ES-I3 (cell line): ENCODE data around the gene NRXN3.

Experiments
- H3K36me3 ChIP-seq: 2 replicates; pipeline ENCODE4 v1.6.1; 2013; ENCODE audit warnings: mild to moderate bottlenecking, low read length, control low read depth, moderate library complexity; ENCODE audit not compliant: insufficient read depth
- H3K4me1 ChIP-seq: 2 replicates; pipeline ENCODE4 v1.6.1; 2013; ENCODE audit warnings: mild to moderate bottlenecking, control low read depth, low read length; ENCODE audit not compliant: insufficient read depth
- H3K9ac ChIP-seq: 2 replicates; pipeline ENCODE4 v1.6.1; 2013; ENCODE audit warnings: low read depth, mild to moderate bottlenecking, low read length, moderate library complexity
- H3K9me3 ChIP-seq: 2 replicates; pipeline ENCODE4 v1.6.1; 2013; ENCODE audit warnings: mild to moderate bottlenecking, low read length, moderate library complexity; ENCODE audit not compliant: control insufficient read depth, insufficient read depth

The NRXN3 gene

DNA sequence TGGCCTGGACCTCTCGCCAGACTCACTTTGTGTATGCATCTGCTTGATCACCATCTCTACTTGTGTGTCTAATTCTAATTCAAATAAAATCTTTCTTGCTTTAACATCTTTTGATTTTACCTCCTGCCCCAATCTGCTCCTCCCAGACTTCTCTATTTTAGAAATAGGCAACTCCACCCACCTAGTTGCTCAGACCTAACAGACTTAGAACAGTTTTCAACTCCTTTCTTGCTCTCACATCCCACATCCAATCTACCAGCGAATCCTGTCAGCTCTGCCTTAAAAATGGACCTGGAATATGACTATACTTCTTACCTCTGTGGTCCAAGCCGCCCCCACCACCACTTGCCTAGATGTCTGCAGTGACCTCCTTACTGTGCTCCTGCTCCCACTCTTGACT is 18.7 kb downstream of the NRXN3 start:
- no peak overlapping the region for H3K9ac ChIP-seq
- no peaks in the 10 kb centered on the region for H3K36me3 ChIP-seq
- no peaks in the 10 kb centered on the region for H3K4me1 ChIP-seq
- H3K9me3 ChIP-seq = no peaks in the 10 kb centered on the region

DNA sequence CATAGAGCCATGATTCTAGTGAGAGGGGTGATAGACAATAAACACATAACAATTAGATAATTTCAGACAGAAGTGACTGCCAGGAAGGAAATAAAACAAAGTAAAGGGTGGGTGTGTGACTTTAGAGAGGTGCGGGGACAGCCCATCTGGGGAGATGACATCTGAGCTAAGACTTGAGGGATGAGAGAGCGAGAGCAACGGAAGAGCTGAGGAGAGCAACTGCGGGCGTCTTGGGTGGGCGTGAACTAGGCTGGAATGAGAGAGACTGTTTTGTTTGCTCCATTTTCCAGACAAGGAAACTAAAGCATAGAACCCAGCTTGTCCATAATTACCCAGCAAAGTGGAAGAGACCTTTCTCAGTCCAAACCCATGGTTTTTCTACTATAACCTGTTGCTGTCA is 25.3 kb downstream of the NRXN3 start:
- Histone ChIP-seq H3K36me3 (no peaks in the 10 kb centered on the region), H3K4me1 (no peaks in the 10 kb centered on the region), H3K9ac (no peak overlapping the region), H3K9me3 (no peaks in the 10 kb centered on the region)

DNA sequence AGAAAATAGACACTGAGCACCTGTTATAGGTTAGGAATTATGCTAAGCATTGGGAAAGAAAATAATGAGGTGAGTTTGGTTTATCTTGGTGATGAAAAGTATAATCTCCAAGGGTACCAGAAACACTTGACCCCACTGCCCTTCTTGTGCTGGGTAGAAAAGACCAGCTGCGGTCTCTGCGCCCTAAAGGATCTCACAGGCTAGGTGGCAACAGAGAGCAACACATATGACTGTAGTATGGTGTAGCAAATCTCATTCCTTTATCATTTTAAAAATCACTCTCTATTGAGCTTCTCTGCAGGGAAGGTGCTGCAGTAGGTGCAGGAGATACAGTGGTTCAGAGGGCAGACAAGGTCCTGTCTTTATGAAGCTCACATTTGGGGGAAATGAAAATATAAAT is 26.1 kb downstream of the NRXN3 start:
- H3K36me3 ChIP-seq = no peaks in the 10 kb centered on the region
- no peak overlapping the region for H3K9ac ChIP-seq
- no peaks in the 10 kb centered on the region for H3K4me1 ChIP-seq
- H3K9me3 ChIP-seq = no peaks in the 10 kb centered on the region

DNA sequence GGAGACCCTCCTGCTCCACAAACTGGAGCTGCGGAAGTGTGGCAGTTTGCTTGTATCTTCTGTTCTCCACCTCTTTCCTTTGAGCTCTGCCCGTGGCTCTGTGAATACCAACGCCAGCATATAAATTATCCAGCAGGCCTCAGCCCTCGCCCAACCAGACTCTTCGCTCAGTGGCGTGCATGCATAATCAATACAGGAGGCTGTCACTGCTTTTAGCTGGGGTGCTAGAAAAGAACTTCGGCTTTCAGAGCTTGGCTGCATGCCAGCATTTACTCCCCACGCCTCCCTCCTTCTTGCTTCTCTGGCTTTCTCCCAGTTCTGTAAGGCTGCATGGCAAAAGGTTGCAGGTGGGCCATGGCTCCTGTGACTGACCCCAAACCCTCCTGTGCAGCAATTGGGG is 26.9 kb downstream of the NRXN3 start:
- no peaks in the 10 kb centered on the region for H3K36me3 ChIP-seq
- H3K4me1 ChIP-seq = no peaks in the 10 kb centered on the region
- H3K9ac ChIP-seq = no peak overlapping the region
- H3K9me3 ChIP-seq = no peaks in the 10 kb centered on the region

DNA sequence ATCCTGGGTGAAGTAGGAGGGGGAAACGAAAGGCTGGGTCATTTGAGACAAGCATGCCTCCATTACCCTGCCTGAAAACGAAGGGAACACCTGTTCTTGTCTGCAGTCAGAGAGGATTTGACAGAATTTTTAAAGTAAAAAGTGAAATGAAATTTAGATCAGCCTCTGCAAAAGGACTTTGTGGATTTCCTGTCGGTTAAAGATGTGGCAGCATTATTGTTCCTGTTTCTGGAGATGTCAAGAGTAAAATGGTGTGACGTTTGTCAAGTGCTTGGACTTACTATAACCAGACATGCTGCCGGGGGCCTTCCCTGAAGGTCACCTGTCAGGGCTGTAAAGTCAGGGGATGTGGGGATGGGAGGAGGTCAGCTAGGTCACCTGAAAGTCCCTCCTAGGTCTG is 32.0 kb downstream of the NRXN3 start:
- no peak overlapping the region for H3K9ac ChIP-seq
- no peaks in the 10 kb centered on the region for H3K9me3 ChIP-seq
- no peaks in the 10 kb centered on the region for H3K36me3 ChIP-seq
- H3K4me1 ChIP-seq = peaks cover 6% of the 10 kb centered on the region

DNA sequence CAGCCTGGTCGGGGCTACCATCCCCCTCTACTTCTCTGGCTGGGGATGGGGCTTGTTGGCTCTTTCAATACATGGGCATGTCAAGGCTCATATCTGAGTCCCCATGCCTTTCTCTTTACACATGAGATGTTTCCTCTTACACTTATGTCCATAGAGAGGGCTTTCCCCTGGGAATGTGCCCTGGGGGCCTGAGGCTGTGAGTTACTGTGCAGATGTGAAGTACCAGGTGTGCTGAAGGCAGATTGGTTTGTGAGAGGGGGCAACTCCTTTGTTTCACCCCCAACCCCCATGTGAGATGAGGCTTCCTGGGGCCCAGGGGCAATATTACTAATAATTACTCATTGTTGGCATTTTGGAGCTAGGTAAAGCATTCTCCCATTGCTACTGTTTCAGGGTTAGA is 32.8 kb downstream of the NRXN3 start:
- Histone ChIP-seq H3K9ac (no peak overlapping the region), H3K9me3 (no peaks in the 10 kb centered on the region), H3K4me1 (peaks cover 6% of the 10 kb centered on the region)

DNA sequence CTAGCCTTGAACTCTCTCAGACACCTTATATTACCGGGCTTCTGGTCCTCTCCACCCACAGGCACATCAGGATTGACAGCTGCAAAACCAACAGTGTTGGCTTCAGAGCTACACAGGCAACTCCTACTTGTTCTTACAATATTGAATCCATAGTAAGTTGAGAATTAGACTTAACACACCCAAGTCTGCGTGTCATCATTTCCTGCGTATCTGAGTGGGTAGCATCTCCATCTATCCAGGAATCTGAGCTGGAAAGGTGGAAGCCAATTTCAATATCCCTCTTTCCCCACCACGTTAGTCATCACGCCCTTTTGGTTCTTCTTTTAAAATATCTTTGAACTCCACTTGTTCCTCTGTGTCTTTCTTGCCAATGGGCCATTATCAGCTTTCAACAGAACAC is 37.2 kb downstream of the NRXN3 start:
- Histone ChIP-seq H3K9ac (no peak overlapping the region), H3K9me3 (no peaks in the 10 kb centered on the region), H3K4me1 (peaks cover 6% of the 10 kb centered on the region)

More for the DNA sequence above, 32.8 kb downstream of the NRXN3 start:
- no peaks in the 10 kb centered on the region for H3K36me3 ChIP-seq

DNA sequence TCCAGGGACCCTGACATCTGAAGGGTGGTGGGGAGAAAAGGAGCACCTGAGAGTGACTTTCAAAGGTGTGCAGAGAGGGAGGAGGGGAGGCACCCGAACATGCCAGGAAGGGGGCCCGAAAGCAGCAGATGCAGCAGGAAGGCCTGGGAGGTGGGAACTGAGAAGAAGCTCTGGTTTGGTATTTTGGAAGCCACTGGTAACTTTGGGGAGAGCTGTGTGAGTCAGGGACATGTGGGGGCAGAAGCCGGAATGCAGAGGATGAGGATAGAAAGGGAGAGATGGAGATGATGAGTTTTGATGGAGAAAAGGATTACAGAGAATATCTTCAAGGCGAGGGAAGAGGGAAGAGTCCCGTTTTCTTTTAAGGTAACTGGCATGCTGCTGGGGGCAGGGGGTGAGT is 50.1 kb downstream of the NRXN3 start:
- no peak overlapping the region for H3K9ac ChIP-seq
- no peaks in the 10 kb centered on the region for H3K4me1 ChIP-seq
- H3K36me3 ChIP-seq = no peaks in the 10 kb centered on the region
- no peaks in the 10 kb centered on the region for H3K9me3 ChIP-seq

More for the DNA sequence above, 37.2 kb downstream of the NRXN3 start:
- H3K36me3 ChIP-seq = no peaks in the 10 kb centered on the region

DNA sequence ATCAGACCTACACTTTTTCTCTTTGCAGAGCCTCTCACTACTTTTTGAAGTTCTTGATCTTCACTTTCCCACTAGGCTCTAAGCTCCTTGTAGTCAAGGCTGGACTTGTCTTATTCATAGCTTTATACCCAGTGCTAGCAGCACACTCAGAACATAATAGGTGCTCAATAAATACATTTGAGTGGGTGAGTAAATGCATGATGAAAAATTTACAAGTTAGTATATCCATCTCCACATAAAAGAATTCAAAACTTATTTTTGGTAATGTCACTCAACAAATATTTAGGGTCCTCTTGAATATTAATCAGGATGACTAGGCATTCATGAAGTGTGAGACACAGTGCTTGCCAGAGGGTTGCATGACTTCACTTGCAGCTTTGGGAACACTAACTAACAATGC is 52.6 kb downstream of the NRXN3 start:
- H3K36me3 ChIP-seq = no peaks in the 10 kb centered on the region
- no peaks in the 10 kb centered on the region for H3K9me3 ChIP-seq
- H3K4me1 ChIP-seq = no peaks in the 10 kb centered on the region
- no peak overlapping the region for H3K9ac ChIP-seq

DNA sequence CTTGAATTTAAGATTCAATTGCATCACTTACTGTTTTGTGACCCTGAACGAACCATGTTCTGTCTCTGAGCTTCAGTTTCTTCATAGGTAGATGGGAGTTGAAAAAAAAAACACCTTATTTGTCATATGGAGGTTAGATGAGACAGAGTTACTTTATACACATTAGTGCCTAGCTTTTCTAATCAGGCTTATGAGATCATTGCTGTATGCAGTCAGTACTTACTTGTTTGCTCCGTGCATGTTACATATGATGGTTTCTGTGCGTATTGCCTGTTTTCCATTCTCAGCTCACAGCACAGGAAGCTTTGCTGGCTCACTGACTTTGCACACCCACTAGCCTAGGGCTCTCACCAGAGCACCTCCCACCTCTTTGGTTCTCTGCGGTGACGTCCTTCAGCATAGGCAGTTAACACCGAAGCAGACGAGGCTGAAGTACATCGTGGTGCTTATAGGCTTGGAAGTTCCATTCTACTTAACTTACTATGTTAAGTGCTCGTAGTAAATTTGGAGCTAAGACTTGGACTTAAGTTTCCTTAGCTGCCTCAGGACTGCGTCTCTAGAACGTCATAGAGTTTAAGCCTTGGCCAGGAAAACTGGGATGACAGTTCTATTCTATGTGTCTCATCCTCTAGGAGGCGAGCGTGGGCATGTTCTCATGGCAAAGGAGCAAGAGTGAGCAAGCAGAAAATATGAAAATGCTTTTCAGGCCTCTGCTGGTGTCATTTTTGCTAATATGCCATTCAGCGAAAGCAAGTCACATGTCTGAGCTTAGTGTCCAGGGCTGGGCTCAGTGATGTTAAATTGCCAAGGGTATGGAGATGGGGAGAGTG is 57.3 kb downstream of the NRXN3 start:
- H3K36me3 ChIP-seq = no peaks in the 10 kb centered on the region

DNA sequence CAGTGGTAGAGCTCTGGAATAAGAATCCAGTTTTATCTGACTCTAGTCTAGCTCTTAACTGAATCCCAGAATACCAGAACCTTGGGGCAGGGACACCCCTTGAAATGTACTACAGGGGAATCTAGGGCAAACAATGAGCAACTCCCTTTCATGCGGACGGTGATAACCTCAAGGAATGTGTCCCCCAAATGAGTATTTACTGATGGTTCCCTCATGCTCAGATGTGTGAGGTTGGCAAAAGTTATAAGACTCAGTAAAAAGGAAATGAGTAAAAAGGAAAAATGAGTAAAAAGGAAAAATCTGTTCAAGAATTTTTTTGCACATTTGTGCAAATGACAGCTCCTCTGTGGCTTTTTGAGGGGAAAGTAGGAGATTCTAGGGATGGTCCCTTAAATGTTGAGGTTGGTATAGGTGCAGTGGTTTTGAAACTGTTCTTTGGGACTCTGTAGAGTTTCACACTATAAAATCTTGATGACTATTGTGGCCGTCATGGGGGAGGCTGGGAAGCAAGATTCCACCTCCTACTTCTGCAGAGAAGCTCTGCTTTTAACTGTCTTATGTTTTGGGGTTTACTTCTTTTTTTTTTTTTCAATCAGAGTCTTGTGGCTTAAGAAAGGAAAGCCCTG is 58.6 kb downstream of the NRXN3 start:
- Histone ChIP-seq H3K9ac (no peak overlapping the region), H3K36me3 (no peaks in the 10 kb centered on the region), H3K9me3 (no peaks in the 10 kb centered on the region), H3K4me1 (0 out of 2 replicates have a peak, but pooled peaks cover 4% of the 10 kb centered on the region)

More for the DNA sequence above, 57.3 kb downstream of the NRXN3 start:
- no peak overlapping the region for H3K9ac ChIP-seq
- no peaks in the 10 kb centered on the region for H3K9me3 ChIP-seq
- 0 out of 2 replicates have a peak, but pooled peaks cover 4% of the 10 kb centered on the region for H3K4me1 ChIP-seq

DNA sequence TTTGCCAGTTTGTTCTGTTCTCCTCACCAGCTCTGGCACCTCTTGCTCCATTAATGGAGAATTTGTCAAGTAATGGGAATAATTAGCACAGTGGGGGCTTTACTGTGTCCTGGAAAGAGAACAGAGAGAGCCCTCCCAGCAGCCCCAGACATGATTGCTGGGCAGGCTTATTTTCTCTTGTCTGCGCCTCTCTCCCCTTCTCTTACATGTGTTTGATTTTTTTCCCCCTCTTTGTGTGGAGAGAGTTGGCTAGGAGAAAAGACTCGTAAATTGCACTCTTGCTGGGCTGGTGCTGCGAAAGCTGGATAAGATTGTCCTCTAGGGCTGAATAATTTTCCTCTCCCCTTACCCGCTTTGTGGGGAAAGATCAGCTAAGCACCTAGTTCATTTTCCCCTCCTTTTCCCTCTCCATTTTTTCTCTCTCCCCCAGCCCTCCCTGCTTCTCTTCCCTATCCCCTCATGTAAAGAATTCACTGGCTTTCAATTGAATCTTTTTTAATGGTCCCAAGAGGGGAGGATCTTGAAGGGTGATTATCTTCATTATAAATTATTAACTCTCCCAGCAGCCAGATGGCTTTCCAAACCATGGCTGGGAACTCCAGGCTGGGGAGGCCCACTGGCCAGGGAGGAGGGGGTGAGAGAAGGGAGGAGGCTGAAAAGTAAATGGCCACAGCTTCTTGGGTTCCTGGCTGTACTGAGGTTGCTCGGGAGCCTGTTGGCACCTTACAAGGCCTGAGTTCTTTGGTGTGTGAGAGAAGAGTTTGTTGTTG is 62.2 kb downstream of the NRXN3 start:
- H3K4me1 ChIP-seq = 0 out of 2 replicates have a peak, but pooled peaks cover 4% of the 10 kb centered on the region
- no peak overlapping the region for H3K9ac ChIP-seq
- H3K36me3 ChIP-seq = no peaks in the 10 kb centered on the region
- H3K9me3 ChIP-seq = no peaks in the 10 kb centered on the region

DNA sequence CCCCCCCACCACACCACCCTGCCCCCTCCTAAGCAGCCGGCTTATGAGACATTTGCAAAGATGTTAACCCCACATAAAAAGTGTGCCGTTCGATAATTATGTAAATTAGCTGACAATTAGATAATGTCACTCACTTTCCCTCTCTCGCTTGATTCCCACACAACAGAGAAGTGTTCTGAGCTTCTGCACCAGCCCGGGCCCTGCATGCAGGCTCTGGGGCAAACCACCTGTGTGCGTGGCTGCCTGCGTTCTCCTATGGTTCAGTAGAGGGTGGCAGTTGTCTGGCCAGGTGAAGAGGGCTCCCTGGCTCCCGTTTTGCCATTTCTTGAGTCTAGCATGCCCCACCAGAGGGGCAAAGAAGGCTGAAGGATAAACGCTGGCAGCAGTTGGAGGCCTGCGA is 68.0 kb downstream of the NRXN3 start:
- no peaks in the 10 kb centered on the region for H3K9me3 ChIP-seq
- H3K36me3 ChIP-seq = no peaks in the 10 kb centered on the region
- H3K4me1 ChIP-seq = no peaks in the 10 kb centered on the region
- no peak overlapping the region for H3K9ac ChIP-seq

DNA sequence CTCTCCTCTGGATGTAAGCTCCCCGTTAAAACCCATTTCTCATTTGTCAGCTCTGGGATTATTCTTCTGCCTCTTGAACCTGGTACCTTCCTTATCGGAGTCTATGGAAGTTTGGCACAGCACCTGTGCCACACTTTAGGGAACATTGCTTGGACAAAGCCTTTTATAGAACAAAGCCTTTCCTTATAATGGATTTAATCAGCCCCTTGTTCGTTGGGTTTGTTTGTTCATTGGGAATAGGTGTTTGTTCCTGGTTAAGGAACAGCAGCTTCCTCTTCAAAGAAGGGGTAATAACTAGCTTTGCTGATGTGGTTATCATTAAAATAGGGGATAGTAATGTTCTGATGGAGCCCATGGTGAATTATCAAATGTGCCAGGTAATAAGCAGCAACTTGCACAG is 70.4 kb downstream of the NRXN3 start:
- no peak overlapping the region for H3K9ac ChIP-seq
- no peaks in the 10 kb centered on the region for H3K4me1 ChIP-seq

More for the DNA sequence above, 70.4 kb downstream of the NRXN3 start:
- Histone ChIP-seq H3K36me3 (no peaks in the 10 kb centered on the region), H3K9me3 (no peaks in the 10 kb centered on the region)
